ENCODE results near the gene HIF1AN.

GRCh38 chr10:100528921-100529474 lies 6.7 kb upstream of the HIF1AN start:
- TF ChIP-seq EZH2 (IDR thresholded peaks at IDR 0.05) (no peak), POLR2AphosphoS5 (IDR thresholded peaks at IDR 0.05; ENCODE audit: borderline replicate concordance, low read depth, low read length) (no peak)
